HG03066 (cell line): ENCODE measurements around the gene GNAI2.
"Not testable (repeated sequence)": the region's sequence is repeated elsewhere in the genome, so short reads cannot be mapped to it uniquely, and the experiment has no call there.

Experiments used
- ATAC-seq: cut with Tn5 transposase; IDR thresholded peaks from one replicate; pipeline ENCODE4 v1.9.1; 2021; ENCODE audit warnings: low read depth; ENCODE audit not compliant: unreplicated experiment

The GNAI2 gene

GRCh38 chr3:50221411-50222168, 14.4 kb upstream of the GNAI2 start:
- no peak for ATAC-seq

- ATAC-seq = no peak
These were observed 13.9 kb upstream of the GNAI2 start for GRCh38 chr3:50222169-50222528.

- no peak for ATAC-seq
These were observed 11.4 kb upstream of the GNAI2 start for GRCh38 chr3:50224639-50225038.

GRCh38 chr3:50226888-50227389, 9.1 kb upstream of the GNAI2 start:
- peak; percentile 7 for ATAC-seq

GRCh38 chr3:50227390-50228183, 8.4 kb upstream of the GNAI2 start:
- peak; percentile 84 for ATAC-seq

GRCh38 chr3:50228184-50228763, 7.7 kb upstream of the GNAI2 start:
- ATAC-seq = not testable (repeated sequence)

- ATAC-seq = no peak
These were observed 6.5 kb upstream of the GNAI2 start for GRCh38 chr3:50229490-50229889.

- ATAC-seq = no peak
These were observed 5.8 kb upstream of the GNAI2 start for GRCh38 chr3:50230104-50230793.

- ATAC-seq = no peak
These were observed 5.2 kb upstream of the GNAI2 start for GRCh38 chr3:50230794-50231125.

GRCh38 chr3:50231581-50231980, 4.4 kb upstream of the GNAI2 start:
- no peak for ATAC-seq

- no peak for ATAC-seq
These were observed 3.7 kb upstream of the GNAI2 start for GRCh38 chr3:50232303-50232702.

GRCh38 chr3:50233176-50233575, 2.8 kb upstream of the GNAI2 start:
- no peak for ATAC-seq

- no peak for ATAC-seq
These were observed 604 bp downstream of the GNAI2 start for GRCh38 chr3:50236484-50237132.

GRCh38 chr3:50237133-50237651, 1.2 kb downstream of the GNAI2 start:
- no peak for ATAC-seq

GRCh38 chr3:50237754-50238548, 1.9 kb downstream of the GNAI2 start:
- ATAC-seq = no peak

GRCh38 chr3:50238549-50239026, 2.6 kb downstream of the GNAI2 start:
- ATAC-seq = no peak

GRCh38 chr3:50239649-50240048, 3.6 kb downstream of the GNAI2 start:
- ATAC-seq = no peak

GRCh38 chr3:50241163-50241562, 5.2 kb downstream of the GNAI2 start:
- no peak for ATAC-seq

GRCh38 chr3:50241713-50242380, 5.8 kb downstream of the GNAI2 start:
- ATAC-seq = no peak
